Adrenal gland (tissue), 5 donors: ENCODE data around the gene GMDS.

Experiments
- POLR2A ChIP-seq, 2 donors: fragments of 450-650 bp; IDR thresholded peaks; one replicate each; pipeline ENCODE4 v1.6.1; 2017; ENCODE audit warnings: antibody characterized with exemption in 2 of 2, mild to moderate bottlenecking in 2 of 2, moderate library complexity in 1 of 2
- TF ChIP-seq, protein P1 (sequence below), 6 experiments: fragments of 450-650 bp in 4 of 6; fragments of 200-600 bp in 2 of 6; sonication (generic) in 1 of 6; IDR thresholded peaks; 1 replicate in 5 of 6; 2 replicates in 1 of 6; pipeline versions ENCODE4 v1.5.1 to v1.8.0; 2016 to 2021; ENCODE audit warnings: antibody characterized with exemption in 6 of 6, mild to moderate bottlenecking in 2 of 6, moderate library complexity in 1 of 6
- donor health status: DM: no; HTN: no; CAD: no.

GRCh38 chr6:1906609-1907008 lies 338.8 kb downstream of the GMDS start:
- TF ChIP-seq, protein P1, sequence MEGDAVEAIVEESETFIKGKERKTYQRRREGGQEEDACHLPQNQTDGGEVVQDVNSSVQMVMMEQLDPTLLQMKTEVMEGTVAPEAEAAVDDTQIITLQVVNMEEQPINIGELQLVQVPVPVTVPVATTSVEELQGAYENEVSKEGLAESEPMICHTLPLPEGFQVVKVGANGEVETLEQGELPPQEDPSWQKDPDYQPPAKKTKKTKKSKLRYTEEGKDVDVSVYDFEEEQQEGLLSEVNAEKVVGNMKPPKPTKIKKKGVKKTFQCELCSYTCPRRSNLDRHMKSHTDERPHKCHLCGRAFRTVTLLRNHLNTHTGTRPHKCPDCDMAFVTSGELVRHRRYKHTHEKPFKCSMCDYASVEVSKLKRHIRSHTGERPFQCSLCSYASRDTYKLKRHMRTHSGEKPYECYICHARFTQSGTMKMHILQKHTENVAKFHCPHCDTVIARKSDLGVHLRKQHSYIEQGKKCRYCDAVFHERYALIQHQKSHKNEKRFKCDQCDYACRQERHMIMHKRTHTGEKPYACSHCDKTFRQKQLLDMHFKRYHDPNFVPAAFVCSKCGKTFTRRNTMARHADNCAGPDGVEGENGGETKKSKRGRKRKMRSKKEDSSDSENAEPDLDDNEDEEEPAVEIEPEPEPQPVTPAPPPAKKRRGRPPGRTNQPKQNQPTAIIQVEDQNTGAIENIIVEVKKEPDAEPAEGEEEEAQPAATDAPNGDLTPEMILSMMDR (IDR thresholded peaks at IDR 0.05), result no peak
- no peak for TF ChIP-seq POLR2A (IDR thresholded peaks at IDR 0.05)
